AG08396 (cell line): Measurements from ENCODE around the gene LTB4R2.
A peak's percentile ranks its signal among the peaks of the same experiment; 100 is the strongest.

ENCODE experiments used
- DNase-seq: peaks from one replicate; pipeline ENCODE4 v3.0.0; 2012; ENCODE audit warnings: low spot score, mixed read lengths

Gene LTB4R2

DNA sequence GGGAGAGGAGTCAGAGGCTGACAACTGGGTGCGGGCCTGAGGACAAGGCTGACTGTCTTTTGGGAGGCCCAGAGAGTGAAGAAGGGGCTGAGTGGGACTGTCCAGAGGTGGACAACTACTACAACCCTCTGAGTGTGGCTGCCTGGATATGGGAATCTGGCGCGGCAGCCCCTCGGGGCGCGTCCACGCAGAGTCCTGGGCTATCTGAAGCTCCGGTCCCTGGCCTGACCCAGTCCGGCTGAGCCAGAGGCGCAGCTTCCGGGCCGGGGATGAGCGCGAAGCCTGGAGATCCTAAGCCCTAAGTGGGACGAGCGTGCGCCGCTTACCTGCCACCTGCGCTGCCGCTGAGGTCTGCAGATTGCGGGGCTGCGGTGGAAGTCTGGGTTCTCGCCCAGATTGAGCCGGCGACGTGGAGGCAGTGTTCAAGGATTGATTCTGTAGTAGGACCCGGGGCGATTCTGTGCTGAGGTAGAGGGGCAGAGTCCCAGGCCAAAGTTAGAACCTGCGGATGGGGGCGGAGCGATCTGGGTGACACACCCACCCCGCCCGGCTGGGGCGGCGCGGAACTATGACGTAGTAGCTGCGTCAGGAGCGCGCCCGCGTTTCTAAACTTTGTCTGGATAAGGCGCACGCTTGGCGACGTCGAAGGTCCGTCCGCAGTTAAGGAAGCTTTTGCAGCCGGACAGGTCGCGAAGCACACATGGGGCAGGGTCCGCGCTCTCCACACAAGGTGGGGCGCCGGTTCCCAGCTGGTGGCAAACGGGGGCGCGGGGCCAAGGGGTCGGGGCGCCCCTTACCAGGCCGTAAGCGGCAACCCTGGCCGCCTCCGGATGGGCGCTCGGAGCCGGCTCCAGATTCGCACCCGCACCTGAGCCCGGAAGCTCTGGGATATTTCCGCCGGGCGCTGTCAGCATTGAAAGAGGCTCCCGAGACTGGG is 10.4 kb upstream of the LTB4R2 start, which contains the start of the genes DHRS1 and NOP9:
TSS of gene DHRS1 (minus strand) at position 526 of the 937 bp plus-strand sequence. CDS start 674 bp downstream, outside the sequence.
TSS of gene NOP9 (plus strand) at position 596 of the 937 bp plus-strand sequence. CDS start at position 701, 105 bp downstream.
- DNase-seq, result peak; percentile 96

DNA sequence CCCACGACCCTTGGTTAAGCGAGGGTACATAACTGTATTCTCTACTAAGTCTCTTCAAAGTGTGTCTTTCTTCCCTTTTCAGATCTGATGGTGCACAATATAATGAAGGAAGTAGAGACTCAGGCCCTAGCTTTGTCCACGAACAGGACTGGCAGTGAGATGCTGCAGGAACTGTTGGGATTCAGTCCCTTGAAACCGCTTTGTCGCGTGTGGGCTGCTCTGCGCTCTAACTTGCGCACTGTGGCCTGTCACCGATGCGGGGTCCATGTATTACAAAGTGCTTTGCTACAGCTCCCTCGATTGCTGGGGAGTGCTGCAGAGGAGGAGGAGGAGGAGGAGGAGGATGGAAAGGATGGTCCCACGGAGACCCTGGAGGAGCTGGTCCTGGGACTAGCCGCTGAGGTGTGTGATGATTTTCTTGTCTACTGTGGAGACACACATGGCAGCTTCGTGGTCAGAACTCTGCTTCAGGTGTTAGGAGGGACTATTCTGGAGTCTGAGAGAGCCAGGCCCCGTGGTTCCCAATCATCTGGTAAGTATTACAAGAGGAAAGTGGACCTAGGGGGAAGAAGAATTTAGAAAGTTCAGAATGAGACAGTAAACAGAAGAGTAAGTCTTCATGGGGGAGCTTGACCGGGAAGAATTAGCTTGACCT is 9.5 kb upstream of the LTB4R2 start:
- no peak for DNase-seq

DNA sequence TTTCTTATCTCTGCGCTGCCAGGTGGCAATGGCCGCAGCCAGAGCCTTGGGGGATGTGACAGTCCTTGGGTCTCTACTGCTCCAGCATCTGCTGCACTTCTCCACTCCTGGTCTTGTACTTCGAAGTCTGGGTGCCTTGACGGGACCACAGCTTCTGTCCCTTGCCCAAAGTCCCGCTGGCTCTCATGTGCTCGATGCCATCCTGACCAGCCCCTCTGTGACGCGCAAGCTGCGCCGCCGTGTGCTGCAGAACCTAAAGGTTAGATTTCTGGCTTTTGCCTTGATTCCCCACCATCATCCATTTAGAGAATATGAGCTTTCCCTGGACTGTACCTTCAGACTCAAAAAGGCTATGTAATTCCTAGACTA is 5.9 kb upstream of the LTB4R2 start:
- DNase-seq, result no peak

DNA sequence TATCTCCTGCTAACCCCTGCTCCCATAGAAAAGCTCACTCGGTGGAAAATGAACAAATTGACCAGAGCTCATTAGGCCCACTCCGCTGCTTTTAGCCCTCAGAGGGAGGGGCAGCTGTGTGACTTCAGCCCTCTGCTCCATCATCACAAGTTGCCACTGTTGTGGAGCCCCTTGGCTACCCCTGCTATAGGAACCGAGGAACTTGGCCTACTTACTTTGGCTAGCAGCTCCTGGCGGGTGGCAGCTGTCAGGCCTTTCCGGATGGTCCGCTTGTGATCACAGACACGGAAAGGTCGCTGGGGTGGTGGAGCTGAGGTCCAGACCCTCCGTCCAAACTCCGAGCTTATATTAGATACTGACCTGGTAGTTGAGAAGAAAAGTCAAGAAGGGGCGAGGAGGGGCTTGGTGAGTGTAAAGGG is 2.8 kb upstream of the LTB4R2 start:
- DNase-seq, result no peak

- peak; percentile 80 for DNase-seq
Observed at GRCh38 chr14:24307575-24308341, 2.2 kb upstream of the LTB4R2 start, which contains the start of gene CIDEB. Gene CIDEB (minus strand): TSS chr14:24307977. CDS start chr14:24307858, 119 bp downstream.

GRCh38 chr14:24308342-24309124 is 1.4 kb upstream of the LTB4R2 start:
- DNase-seq, result no peak

DNA sequence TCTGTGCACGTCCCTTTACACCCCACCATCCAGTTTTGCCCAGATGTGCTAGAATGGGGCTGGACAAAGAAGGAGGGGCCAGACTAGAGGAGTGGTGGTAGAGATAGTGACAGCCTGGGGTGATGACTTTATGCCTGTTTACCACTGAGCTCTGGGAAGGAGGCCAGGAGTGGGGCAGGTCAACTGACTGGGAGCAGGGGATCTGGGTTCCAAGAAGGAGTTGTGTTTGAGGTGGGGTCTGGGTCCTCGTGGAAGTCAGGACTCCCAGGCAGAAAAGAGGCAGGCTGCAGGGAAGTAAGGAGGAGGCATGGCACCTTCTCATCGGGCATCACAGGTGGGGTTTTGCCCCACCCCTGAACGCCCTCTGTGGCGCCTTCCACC is 315 bp downstream of the LTB4R2 start:
- no peak for DNase-seq

DNA sequence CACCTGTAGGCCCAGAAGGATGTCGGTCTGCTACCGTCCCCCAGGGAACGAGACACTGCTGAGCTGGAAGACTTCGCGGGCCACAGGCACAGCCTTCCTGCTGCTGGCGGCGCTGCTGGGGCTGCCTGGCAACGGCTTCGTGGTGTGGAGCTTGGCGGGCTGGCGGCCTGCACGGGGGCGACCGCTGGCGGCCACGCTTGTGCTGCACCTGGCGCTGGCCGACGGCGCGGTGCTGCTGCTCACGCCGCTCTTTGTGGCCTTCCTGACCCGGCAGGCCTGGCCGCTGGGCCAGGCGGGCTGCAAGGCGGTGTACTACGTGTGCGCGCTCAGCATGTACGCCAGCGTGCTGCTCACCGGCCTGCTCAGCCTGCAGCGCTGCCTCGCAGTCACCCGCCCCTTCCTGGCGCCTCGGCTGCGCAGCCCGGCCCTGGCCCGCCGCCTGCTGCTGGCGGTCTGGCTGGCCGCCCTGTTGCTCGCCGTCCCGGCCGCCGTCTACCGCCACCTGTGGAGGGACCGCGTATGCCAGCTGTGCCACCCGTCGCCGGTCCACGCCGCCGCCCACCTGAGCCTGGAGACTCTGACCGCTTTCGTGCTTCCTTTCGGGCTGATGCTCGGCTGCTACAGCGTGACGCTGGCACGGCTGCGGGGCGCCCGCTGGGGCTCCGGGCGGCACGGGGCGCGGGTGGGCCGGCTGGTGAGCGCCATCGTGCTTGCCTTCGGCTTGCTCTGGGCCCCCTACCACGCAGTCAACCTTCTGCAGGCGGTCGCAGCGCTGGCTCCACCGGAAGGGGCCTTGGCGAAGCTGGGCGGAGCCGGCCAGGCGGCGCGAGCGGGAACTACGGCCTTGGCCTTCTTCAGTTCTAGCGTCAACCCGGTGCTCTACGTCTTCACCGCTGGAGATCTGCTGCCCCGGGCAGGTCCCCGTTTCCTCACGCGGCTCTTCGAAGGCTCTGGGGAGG is 985 bp downstream of the LTB4R2 start, which contains the start of gene LTB4R:
TSS of gene LTB4R (plus strand) at position 857 of the 959 bp plus-strand sequence. CDS start 4,150 bp downstream, outside the sequence.
- peak; percentile 92 for DNase-seq

DNA sequence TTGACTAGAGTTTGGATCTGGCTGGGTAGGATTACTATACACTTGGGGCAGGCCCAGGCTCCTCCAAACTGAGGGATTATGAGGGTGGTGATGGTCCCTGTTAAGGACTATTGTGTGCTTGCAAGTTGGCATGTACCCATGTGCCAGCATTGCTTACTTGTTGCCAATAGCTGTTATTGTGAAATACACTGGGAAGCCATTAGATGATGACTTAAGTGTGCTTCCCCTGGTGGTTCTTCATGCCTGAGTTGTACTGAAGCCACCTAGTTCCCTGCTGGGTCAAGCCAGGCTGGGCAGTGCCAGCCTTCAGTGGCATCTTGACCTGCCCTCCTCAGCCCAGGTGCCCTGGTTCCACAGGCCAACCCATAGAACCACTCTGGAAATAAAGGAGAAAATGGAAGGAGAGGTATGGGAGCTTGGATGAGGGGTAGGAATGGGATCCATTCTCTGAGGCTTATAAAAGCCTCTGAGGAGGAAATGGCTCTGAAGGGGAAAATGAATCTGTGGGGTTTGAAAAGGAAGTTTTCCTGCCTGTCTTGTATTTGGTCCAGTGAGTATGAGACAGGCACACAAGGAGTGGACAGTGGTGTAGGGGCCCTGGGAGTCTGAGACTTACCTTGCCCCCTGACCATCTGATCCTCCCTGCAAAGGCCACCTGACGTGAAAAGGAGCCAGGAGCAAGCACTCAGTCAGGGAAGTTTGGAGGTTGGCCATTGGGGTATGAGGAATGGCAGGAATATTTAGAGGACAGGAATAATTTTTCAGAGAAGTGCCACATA is 2.1 kb downstream of the LTB4R2 start:
- no peak for DNase-seq

- no peak for DNase-seq
Observed at GRCh38 chr14:24312736-24313507, 3.0 kb downstream of the LTB4R2 start.

GRCh38 chr14:24313913-24314312 is 4.0 kb downstream of the LTB4R2 start:
- no peak for DNase-seq

DNA sequence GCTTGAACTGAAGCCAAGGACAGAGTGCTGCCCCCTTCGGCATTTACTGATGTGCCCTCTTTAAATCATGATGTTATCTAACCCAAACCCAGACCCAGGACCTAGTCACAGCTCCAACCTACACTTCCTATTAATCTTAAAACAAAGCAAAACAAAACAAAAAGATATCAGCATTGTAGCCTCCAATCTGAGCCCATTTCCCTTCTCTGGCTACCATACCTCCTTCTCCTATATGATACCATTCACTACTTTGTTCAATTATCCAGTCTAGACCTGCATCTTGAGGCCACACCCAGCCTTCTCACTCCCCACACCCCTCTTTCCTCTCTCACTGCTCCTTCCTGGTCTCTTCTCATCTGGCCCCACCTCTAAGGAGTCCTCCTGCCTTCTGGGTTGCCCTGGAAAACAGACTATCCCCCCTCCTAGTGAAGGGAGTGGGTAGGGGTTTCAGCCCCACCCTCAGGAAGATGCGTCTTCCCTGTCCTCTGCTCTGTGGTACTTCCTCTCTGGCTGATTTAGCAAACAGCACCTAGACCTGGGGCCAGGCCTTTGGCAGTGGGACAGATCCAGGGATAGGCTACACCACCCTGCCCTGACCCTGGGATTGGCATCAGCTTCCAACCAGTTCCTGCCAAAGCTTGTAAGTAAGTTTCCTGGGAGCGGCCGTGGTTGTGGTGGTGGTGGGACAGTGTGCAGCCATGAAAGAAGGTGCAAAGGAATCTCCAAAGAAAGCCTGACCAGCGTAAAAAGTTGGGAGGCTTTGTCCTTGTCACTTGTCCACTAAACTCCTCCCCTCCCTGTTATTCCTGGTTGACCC is 4.6 kb downstream of the LTB4R2 start:
- DNase-seq, result no peak

DNA sequence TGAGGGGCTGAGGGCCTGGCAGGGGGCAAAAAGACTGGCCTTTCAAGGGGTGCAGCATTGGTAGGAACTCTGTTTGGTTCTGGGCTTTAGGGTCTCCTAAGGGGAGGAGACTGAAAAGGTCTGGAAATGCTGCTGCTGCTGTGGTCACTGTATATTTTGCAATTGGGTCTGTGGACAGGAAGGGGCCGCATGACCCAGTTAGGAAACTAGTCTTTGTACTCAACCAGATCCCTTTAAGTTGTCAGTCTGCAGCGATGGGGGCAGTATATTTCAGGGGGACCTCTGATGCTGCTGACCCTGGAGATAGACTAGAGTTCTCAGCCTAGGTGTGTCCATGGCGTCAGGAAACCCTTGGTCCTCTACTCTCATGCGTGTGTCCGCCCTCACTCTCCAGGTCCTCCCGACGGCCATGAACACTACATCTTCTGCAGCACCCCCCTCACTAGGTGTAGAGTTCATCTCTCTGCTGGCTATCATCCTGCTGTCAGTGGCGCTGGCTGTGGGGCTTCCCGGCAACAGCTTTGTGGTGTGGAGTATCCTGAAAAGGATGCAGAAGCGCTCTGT is 5.4 kb downstream of the LTB4R2 start:
- no peak for DNase-seq

GRCh38 chr14:24315807-24316596 is 6.1 kb downstream of the LTB4R2 start:
- DNase-seq, result peak; percentile 47

GRCh38 chr14:24316597-24316950 is 6.6 kb downstream of the LTB4R2 start:
- no peak for DNase-seq

- peak; percentile 59 for DNase-seq
Observed at GRCh38 chr14:24317141-24317928, 7.4 kb downstream of the LTB4R2 start.
